ENCODE results near the gene ITGB3BP. TPM values are rescaled to one million over a fixed set of nuclear protein-coding genes. Genes with fewer than 3 reads are reported as not detected.

ITGB3BP gene
- total and polyA plus RNA-seq, 2 of the 13 experiments (the other 11 are each of a cell fraction or from before 2014, with no cell fraction given) = 19.0 to 46.5 TPM

DNA sequence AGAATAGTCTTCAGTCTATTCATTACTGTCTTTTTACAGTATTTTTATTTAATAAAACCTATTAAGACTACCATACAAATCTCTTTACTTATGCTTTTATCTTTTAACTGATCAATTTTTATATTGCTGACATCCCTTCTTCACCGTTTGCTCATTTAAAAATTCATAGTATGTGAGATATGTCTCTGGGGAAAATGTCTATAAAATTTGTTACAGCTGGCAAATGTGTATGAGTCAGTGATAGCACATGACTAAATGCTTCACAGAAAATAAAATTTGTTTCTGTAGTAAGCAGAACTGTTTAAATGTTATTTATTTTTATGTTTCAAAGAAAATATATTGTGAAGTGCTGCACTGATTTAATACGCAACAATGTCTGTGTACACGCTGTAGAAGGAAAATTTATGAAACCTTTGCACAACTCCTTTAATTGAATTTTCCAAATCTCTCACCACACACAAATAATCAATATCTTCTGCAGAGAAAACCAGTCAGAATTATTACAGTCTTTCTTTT, 74.2 kb downstream of the ITGB3BP start (continued):
- TF ChIP-seq EZH2 (conservative IDR thresholded peaks at IDR 0.05; ENCODE audit: low read depth, low read length) (no peak), REL (CRISPR knock-in tag; conservative IDR thresholded peaks at IDR 0.05) (no peak), MED8 (CRISPR knock-in tag; IDR thresholded peaks at IDR 0.05; ENCODE audit: insufficient replicate concordance) (no peak), ETV5 (CRISPR knock-in tag; IDR thresholded peaks at IDR 0.05; ENCODE audit: borderline replicate concordance) (no peak), DMAP1 (CRISPR knock-in tag; IDR thresholded peaks at IDR 0.05) (no peak)

DNA sequence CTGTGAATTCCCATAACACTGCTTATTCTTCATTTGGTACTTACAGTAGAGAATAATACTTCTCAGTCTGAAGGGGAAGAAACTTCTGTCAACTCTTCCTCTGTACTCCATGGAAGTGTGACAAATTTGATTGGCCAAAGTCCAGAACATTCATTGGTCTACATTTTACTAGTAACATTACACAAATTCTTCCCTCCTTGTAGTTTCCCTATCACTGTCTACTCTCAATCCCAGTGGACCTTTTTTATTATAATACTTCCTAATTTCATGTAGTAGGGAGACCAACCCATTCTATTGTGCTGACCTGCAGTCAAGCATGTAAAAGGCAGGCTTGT, 80.9 kb downstream of the ITGB3BP start:
- peak; percentile 43 for ATAC-seq
- H3K36me3 ChIP-seq (replicated peaks in 1 of 2; ENCODE audit: control insufficient read depth in 1 of 2, insufficient read depth in 2 of 2, low read length in 2 of 2) = 0 out of 5 replicates have a peak, but pooled peaks cover 0 to 2% of the 10 kb centered on the region in 2 experiments
- no peak overlapping the region for H3K27ac ChIP-seq (ENCODE audit: extremely low read length, insufficient read depth, low read length)
- H2AFZ ChIP-seq (ENCODE audit: low read length) = no peak overlapping the region
- in situ Hi-C loops (cut with HindIII; ENCODE audit: extremely low pct_ligation_motif_present, low pct_unique_long_range_greater_than_20kb) = loop anchor here (5.0 kb wide), 1 partner anchor 125 kb away; no protein-coding TSS in a partner anchor
- H3K4me1 ChIP-seq (ENCODE audit: insufficient read depth, low read length) = no peaks in the 10 kb centered on the region
- no peaks in the 10 kb centered on the region for H3K9me3 ChIP-seq (ENCODE audit: low read length)
- intact Hi-C loops (cut with micrococcal nuclease; ENCODE audit: unreplicated experiment) = loop anchor here (5.0 kb wide), 1 partner anchor 600 kb away; no protein-coding TSS in a partner anchor
- BruUV-seq (replicated peaks) = TSS peak; percentile 30
- TF ChIP-seq IRX3 (CRISPR knock-in tag; IDR thresholded peaks at IDR 0.05; ENCODE audit: borderline replicate concordance, low read depth) (no peak), IRF2 (CRISPR knock-in tag; IDR thresholded peaks at IDR 0.05) (no peak), ZNF30 (CRISPR knock-in tag; IDR thresholded peaks at IDR 0.05) (no peak), YEATS2 (CRISPR knock-in tag; IDR thresholded peaks at IDR 0.05; ENCODE audit: borderline replicate concordance) (no peak), TRIM22 (IDR thresholded peaks at IDR 0.05) (no peak), STAG1 (CRISPR knock-in tag; IDR thresholded peaks at IDR 0.05) (no peak), ESRRA (CRISPR knock-in tag; IDR thresholded peaks at IDR 0.05; ENCODE audit: low read depth) (no peak), ZBTB2 (CRISPR knock-in tag; IDR thresholded peaks at IDR 0.05; ENCODE audit: low read depth) (no peak), ZNF569 (CRISPR knock-in tag; IDR thresholded peaks at IDR 0.05; ENCODE audit: borderline replicate concordance) (no peak)
- TF ChIP-seq, protein P1, sequence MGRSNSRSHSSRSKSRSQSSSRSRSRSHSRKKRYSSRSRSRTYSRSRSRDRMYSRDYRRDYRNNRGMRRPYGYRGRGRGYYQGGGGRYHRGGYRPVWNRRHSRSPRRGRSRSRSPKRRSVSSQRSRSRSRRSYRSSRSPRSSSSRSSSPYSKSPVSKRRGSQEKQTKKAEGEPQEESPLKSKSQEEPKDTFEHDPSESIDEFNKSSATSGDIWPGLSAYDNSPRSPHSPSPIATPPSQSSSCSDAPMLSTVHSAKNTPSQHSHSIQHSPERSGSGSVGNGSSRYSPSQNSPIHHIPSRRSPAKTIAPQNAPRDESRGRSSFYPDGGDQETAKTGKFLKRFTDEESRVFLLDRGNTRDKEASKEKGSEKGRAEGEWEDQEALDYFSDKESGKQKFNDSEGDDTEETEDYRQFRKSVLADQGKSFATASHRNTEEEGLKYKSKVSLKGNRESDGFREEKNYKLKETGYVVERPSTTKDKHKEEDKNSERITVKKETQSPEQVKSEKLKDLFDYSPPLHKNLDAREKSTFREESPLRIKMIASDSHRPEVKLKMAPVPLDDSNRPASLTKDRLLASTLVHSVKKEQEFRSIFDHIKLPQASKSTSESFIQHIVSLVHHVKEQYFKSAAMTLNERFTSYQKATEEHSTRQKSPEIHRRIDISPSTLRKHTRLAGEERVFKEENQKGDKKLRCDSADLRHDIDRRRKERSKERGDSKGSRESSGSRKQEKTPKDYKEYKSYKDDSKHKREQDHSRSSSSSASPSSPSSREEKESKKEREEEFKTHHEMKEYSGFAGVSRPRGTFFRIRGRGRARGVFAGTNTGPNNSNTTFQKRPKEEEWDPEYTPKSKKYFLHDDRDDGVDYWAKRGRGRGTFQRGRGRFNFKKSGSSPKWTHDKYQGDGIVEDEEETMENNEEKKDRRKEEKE (IDR thresholded peaks at IDR 0.05) = no peak
- TF ChIP-seq, protein P2, sequence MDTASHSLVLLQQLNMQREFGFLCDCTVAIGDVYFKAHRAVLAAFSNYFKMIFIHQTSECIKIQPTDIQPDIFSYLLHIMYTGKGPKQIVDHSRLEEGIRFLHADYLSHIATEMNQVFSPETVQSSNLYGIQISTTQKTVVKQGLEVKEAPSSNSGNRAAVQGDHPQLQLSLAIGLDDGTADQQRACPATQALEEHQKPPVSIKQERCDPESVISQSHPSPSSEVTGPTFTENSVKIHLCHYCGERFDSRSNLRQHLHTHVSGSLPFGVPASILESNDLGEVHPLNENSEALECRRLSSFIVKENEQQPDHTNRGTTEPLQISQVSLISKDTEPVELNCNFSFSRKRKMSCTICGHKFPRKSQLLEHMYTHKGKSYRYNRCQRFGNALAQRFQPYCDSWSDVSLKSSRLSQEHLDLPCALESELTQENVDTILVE (CRISPR knock-in tag; IDR thresholded peaks at IDR 0.05) = no peak
- no peaks in the 10 kb centered on the region for H3K79me2 ChIP-seq (ENCODE audit: insufficient read depth, low read length)
- no peaks in the 10 kb centered on the region for H3K27me3 ChIP-seq (ENCODE audit: control insufficient read depth in 1 of 2, insufficient read depth in 2 of 2, low read length in 2 of 2)
- H3K4me2 ChIP-seq (ENCODE audit: low read depth, low read length) = no peak overlapping the region
- H3K9ac ChIP-seq (ENCODE audit: insufficient read depth, low read depth, low read length) = no peak overlapping the region
- no peak for DNase-seq (ENCODE audit: low spot score)
- FAIRE-seq = no peak
- H3K4me3 ChIP-seq (replicated peaks in 1 of 3; ENCODE audit: insufficient read depth in 1 of 3, low read depth in 2 of 3, low read length in 3 of 3) = no peak overlapping the region
- POLR2A ChIA-PET = no interaction called here
- CTCF ChIA-PET (ENCODE audit: low intra/inter-chr PET ratio, low total read pairs) = interaction anchor here (1.1 to 1.6 kb wide), 3 partner anchors 75 to 125 kb away, joined by 4 to 11 read pairs (median 6); partner anchors contain the start of gene ALG6
- H4K20me1 ChIP-seq (ENCODE audit: insufficient read depth, low read length) = no peaks in the 10 kb centered on the region
